Measurements from ENCODE around the gene RHOV. TPM values are rescaled to one million over a fixed set of nuclear protein-coding genes. Genes with fewer than 3 reads are reported as not detected.

Gene RHOV
- total and polyA plus RNA-seq, 7 donors: 0.10 to 0.23 TPM; not detected in 5

- Histone ChIP-seq H3K27me3 (ENCODE audit: insufficient read depth in 3 of 3, low read length in 2 of 3) (peaks cover 0 to 1% (median 0%) of the 10 kb centered on the region in 3 donors), H3K27ac (no peak within 1 kb of the TSS), H3K4me3 (no peak within 1 kb of the TSS), H3K36me3 (ENCODE audit: insufficient read depth in 1 of 2, low read depth in 1 of 2) (no peaks in the 10 kb centered on the region), H3K9me3 (no peaks in the 10 kb centered on the region), H3K4me1 (no peaks in the 10 kb centered on the region)
- 85 to 89% (median 87%) methylated on average over 6 of the region's 6 CpGs for WGBS, 3 donors
- intact Hi-C loops (cut with DNase I): no loop called here
- DNase-seq (no peak), ATAC-seq (no peak)
- no peak for TF ChIP-seq CTCF (IDR thresholded peaks at IDR 0.05)
Observed at GRCh38 chr15:40828447-40829036, 45.5 kb downstream of the RHOV start, which contains the start of gene PPP1R14D. Gene PPP1R14D, minus strand, starts transcription at chr15:40828708. Its CDS starts 67 bp downstream, at chr15:40828641.

GRCh38 chr15:40826423-40827075 is 47.5 kb downstream of the RHOV start:
- no peaks in the 10 kb centered on the region for H3K4me1 ChIP-seq
- WGBS, 3 donors: 61 to 78% (median 71%) methylated on average over 4 of the region's 4 CpGs
- DNase-seq: no peak
- no peak overlapping the region for H3K4me3 ChIP-seq
- H3K27me3 ChIP-seq (ENCODE audit: insufficient read depth in 3 of 3, low read length in 2 of 3): peaks cover 0 to 1% (median 0%) of the 10 kb centered on the region in 3 donors
- intact Hi-C loops (cut with DNase I): no loop called here
- H3K27ac ChIP-seq: no peak overlapping the region
- no peaks in the 10 kb centered on the region for H3K36me3 ChIP-seq (ENCODE audit: insufficient read depth in 1 of 2, low read depth in 1 of 2)
- no peak for ATAC-seq
- TF ChIP-seq CTCF (IDR thresholded peaks at IDR 0.05): no peak
- H3K9me3 ChIP-seq: no peaks in the 10 kb centered on the region

GRCh38 chr15:40825661-40826422 is 48.2 kb downstream of the RHOV start:
- H3K9me3 ChIP-seq: no peaks in the 10 kb centered on the region
- H3K27me3 ChIP-seq (ENCODE audit: insufficient read depth in 3 of 3, low read length in 2 of 3): peaks cover 0 to 1% (median 0%) of the 10 kb centered on the region in 3 donors
- ATAC-seq (no peak), DNase-seq (no peak)
- intact Hi-C loops (cut with DNase I): no loop called here
- no peak overlapping the region for H3K4me3 ChIP-seq
- WGBS, 3 donors: 56 to 62% (median 58%) methylated on average over 5 of the region's 5 CpGs
- TF ChIP-seq CTCF (IDR thresholded peaks at IDR 0.05): no peak
- H3K4me1 ChIP-seq: no peaks in the 10 kb centered on the region
- no peak overlapping the region for H3K27ac ChIP-seq
- H3K36me3 ChIP-seq (ENCODE audit: insufficient read depth in 1 of 2, low read depth in 1 of 2): no peaks in the 10 kb centered on the region

GRCh38 chr15:40823572-40824343 is 50.3 kb downstream of the RHOV start:
- Histone ChIP-seq H3K36me3 (ENCODE audit: insufficient read depth in 1 of 2, low read depth in 1 of 2) (no peaks in the 10 kb centered on the region), H3K9me3 (no peaks in the 10 kb centered on the region), H3K27ac (no peak overlapping the region), H3K4me3 (no peak overlapping the region), H3K27me3 (ENCODE audit: insufficient read depth in 3 of 3, low read length in 2 of 3) (no peaks in the 10 kb centered on the region), H3K4me1 (no peaks in the 10 kb centered on the region)
- ATAC-seq: no peak
- DNase-seq: no peak
- 83 to 100% (median 86%) methylated on average over 1 of the region's 1 CpG for WGBS, 3 donors
- intact Hi-C loops (cut with DNase I): no loop called here
- TF ChIP-seq CTCF (IDR thresholded peaks at IDR 0.05): no peak

Other genes with a start within 250 kb of the RHOV start
- 1 to 10 TPM in 1 of 4 donors, under 1 TPM in 3; 0.41 to 1.5 (median 0.56) TPM for gene RAD51, start 179.1 kb downstream of the RHOV start, total RNA-seq
- under 1 TPM; 0.29 to 0.93 (median 0.90) TPM for gene RAD51, start 179.1 kb downstream of the RHOV start, polyA plus RNA-seq
- gene RMDN3, start 119.0 kb downstream of the RHOV start, total RNA-seq: 10 to 100 TPM; 17.1 to 20.1 (median 18.6) TPM
- 10 to 100 TPM; 11.1 to 30.9 (median 20.2) TPM for gene RMDN3, start 119.0 kb downstream of the RHOV start, polyA plus RNA-seq
- gene GCHFR, start 110.2 kb downstream of the RHOV start, total RNA-seq: 1 to 10 TPM; 1.5 to 4.9 (median 2.9) TPM
- 1 to 10 TPM; 4.3 to 6.7 (median 5.0) TPM for gene GCHFR, start 110.2 kb downstream of the RHOV start, polyA plus RNA-seq
- gene C15orf62, start 104.3 kb downstream of the RHOV start, total RNA-seq: not detected
- under 1 TPM; 0.05 to 0.19 (median 0.07) TPM for gene C15orf62, start 104.3 kb downstream of the RHOV start, polyA plus RNA-seq
- 10 to 100 TPM in 2 of 4 donors, 1 to 10 TPM in 2; 9.1 to 12.4 (median 10.8) TPM for gene ZFYVE19, start 67.1 kb downstream of the RHOV start, total RNA-seq
- gene ZFYVE19, start 67.1 kb downstream of the RHOV start, polyA plus RNA-seq: 10 to 100 TPM; 16.9 to 31.5 (median 25.4) TPM
- gene DNAJC17, start 66.8 kb downstream of the RHOV start, total RNA-seq: 10 to 100 TPM in 3 of 4 donors, 1 to 10 TPM in 1; 8.9 to 18.5 (median 13.0) TPM
- gene DNAJC17, start 66.8 kb downstream of the RHOV start, polyA plus RNA-seq: 10 to 100 TPM; 16.6 to 32.4 (median 32.0) TPM
- not detected for gene PPP1R14D, start 45.5 kb downstream of the RHOV start, total RNA-seq
- gene PPP1R14D, start 45.5 kb downstream of the RHOV start, polyA plus RNA-seq: not detected
- gene SPINT1, start 30.2 kb downstream of the RHOV start, total RNA-seq: under 1 TPM; 0.19 to 0.54 (median 0.24) TPM
- gene SPINT1, start 30.2 kb downstream of the RHOV start, polyA plus RNA-seq: under 1 TPM; 0.03 to 0.19 (median 0.17) TPM
- gene VPS18, start 20.2 kb upstream of the RHOV start, total RNA-seq: 10 to 100 TPM in 3 of 4 donors, 1 to 10 TPM in 1; 8.1 to 20.5 (median 16.3) TPM
- gene VPS18, start 20.2 kb upstream of the RHOV start, polyA plus RNA-seq: 10 to 100 TPM in 2 of 3 donors, 1 to 10 TPM in 1; 8.4 to 16.9 (median 12.3) TPM
- gene DLL4, start 55.1 kb upstream of the RHOV start, total RNA-seq: 10 to 100 TPM in 1 of 4 donors, 1 to 10 TPM in 3; 7.2 to 13.1 (median 9.2) TPM
- gene DLL4, start 55.1 kb upstream of the RHOV start, polyA plus RNA-seq: 1 to 10 TPM; 4.0 to 6.1 (median 6.0) TPM
- gene CHAC1, start 79.2 kb upstream of the RHOV start, total RNA-seq: 100 to 1,000 TPM in 2 of 4 donors, 10 to 100 TPM in 1, 1 to 10 TPM in 1; 3.7 to 243 (median 96.3) TPM
- gene CHAC1, start 79.2 kb upstream of the RHOV start, polyA plus RNA-seq: 100 to 1,000 TPM in 1 of 3 donors, 10 to 100 TPM in 2; 14.0 to 129 (median 49.0) TPM
- gene INO80, start 242.0 kb upstream of the RHOV start, total RNA-seq: 10 to 100 TPM; 12.4 to 30.5 (median 22.7) TPM
- gene INO80, start 242.0 kb upstream of the RHOV start, polyA plus RNA-seq: 10 to 100 TPM; 14.8 to 20.1 (median 15.5) TPM

All from psoas muscle (tissue), 8 donors.